ENCODE measurements around the gene DRAP1.

The DRAP1 gene

DNA sequence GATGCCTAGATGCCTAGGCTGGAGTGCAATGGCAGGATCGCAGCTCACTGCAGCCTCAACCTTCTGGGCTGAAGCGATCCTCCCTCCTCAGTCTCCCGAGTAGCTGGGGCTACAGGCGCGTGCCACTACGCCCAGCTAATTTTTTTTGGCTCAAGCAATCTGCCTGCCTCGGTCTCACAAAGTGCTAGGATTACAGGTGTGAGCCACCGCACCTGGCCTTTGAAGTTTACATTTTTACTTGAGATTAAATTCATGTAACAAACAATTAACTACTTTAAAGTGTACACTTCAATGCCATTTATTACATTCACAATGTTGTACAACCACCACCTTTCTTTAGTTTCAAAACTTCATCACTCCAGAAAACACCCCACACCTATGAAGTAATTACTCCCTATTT lies 15.5 kb upstream of the DRAP1 start:
- no peak for DNase-seq (ENCODE audit: low read depth in 2 of 2)

DNA sequence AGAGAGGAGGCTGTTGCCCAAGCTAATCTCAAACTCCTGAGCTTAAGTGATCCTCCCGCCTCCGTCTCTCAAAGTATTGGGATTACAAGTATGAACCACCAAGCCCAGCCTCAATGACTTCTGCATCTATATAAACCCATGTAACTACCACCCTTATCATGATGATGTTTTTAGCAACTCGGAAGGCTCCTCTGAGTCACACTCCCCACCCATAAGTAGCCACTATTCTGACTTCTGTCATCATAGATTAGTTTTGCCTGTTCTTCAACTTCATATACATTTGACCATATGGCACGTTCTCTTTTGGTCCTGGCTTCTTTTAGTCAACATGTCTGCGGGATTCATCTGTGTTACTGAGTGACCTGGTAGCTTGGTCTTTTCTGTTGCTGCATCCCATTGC lies 12.6 kb upstream of the DRAP1 start:
- DNase-seq (ENCODE audit: low read depth in 2 of 2): no peak

DNA sequence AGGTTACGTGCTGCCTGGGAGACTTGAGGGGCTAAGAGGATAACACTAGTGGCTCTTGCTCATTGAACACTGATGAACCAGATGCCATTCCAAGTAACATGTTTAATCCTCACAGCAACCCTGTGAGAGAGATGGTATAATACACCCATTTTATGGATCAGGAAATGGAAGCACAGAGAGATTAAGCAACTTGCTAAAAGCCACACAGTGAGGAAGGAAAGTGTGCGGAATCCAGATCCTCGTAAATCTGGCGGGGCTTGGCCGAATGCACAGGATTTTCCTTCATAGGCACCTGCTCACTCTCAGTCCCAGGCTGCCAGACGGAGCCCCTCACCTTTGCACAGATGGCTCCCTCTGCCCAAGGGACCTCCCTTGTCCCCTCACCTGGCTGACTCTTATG lies 11.3 kb upstream of the DRAP1 start:
- DNase-seq (ENCODE audit: low read depth in 2 of 2): no peak

DNA sequence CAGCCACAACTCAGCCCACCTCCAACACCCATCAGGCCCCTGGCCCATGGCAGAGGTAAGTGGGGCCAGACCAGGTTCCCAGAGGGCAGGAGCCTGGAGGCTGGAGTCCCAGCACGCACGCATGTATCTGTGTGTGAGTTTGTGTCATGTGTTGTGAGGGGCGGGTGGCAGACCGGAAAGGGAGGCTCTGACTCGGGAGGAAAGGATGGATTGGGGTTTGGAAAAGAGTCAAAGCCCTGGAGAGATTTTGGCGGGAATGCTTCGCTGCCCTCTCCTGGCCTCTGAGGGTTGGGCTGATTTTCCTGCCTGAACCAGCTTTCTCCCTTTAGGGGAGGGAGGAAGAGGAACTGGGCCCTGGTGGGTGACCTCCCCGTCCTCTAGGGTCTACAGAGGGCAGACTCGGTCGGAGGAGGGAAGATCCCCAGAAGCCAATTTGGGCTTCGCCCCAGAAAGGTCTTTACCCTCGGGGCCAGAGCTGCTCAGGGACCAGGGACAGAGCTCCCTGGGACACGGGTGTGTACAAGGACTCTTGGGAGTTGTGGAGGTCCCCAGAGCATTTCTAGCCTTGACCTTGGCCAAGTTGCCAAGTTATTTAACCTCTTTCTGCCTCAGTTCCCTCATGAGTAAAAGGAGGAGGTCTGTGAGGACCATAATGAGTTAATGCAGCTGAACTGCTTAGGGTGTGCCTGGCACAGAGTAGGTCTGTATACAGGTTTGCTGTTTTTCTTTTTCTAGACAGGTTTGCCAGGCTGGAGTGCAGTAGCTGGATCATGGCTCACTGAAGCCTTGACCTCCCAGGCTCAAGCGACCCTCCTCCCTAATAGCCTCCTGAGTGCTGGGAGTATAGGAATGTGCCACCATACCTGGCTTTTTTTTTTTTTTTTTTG lies 7.3 kb upstream of the DRAP1 start:
- peak; percentile 64 to 69 for DNase-seq (ENCODE audit: low read depth in 2 of 2)

DNA sequence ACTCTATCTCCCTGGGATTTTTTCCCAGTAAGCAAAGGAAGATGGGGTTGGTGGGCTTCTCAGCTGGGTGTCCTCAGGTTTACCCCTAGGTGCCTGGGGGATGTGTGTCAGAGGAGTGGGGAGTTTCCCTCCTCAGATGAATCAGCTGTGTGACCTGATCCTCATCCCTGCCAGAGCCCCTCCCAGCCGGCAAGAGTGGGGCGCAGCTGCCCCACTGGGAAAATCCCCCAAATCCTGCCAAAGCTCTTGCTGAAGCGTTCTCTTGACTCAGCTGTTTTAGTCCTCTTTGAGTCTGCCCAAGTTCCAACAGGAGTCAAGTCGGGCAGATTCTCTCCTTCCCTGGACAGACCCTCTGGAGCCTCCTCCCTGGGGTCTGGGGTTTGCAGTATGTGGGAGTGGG lies 6.4 kb upstream of the DRAP1 start:
- no peak for DNase-seq (ENCODE audit: low read depth in 2 of 2)

DNA sequence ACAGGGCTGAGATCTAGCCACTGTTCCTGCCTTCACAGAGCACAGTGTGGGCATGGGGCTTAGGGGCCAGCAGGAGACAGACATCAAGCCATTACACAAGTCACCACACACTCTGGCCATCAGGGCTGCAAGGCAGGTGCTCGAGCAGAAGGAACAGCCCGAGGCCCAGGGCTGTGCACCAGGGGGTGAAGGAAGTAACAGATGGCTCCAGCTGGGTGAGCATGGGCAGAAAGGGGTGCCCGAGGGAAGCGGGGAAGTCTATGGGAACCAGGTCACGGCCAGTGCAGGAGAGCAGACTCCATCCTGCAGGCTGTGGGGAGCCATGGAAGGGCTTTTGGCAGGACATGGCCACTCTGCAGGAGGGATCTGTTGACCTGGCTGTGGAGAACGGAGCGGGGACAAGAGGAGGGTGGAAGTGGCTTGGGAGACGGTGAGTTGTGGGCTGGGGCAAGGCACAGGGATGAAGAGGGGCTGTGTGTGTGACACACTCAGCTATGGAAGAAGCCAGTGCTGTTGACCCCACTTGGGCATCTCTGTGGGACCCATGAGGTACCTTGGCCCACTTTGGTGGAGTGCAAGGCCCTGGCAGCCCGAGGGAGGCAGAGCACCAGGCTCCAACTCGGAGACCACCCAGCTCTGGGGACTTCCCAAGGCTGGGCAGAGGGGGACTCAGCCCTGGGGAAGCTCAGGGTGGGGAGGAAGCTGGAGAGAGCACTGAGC lies 4.0 kb upstream of the DRAP1 start:
- no peak for DNase-seq (ENCODE audit: low read depth in 2 of 2)

DNA sequence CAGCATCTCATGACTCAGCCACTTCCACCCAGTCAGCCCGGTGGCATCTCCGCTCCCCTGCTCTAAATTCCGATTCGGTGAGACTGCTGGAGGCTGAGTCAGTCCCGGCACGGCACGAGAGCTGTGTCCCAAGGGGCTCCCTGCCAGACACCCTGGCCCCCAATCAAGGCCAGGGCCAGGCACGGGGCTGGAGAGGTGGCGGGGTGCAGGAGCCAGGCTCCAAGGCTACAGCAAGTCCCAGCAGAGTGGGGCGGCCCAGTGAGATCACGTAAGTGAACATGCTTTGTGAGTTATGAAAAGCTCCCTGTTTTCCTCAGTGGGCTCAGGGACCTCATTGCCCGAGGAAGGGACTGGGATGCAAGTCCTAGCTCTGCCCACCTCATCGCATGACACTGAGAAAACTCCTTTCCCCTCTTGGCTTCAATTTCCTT lies 3.4 kb upstream of the DRAP1 start:
- peak; percentile 93 to 94 for DNase-seq (ENCODE audit: low read depth in 2 of 2)

DNA sequence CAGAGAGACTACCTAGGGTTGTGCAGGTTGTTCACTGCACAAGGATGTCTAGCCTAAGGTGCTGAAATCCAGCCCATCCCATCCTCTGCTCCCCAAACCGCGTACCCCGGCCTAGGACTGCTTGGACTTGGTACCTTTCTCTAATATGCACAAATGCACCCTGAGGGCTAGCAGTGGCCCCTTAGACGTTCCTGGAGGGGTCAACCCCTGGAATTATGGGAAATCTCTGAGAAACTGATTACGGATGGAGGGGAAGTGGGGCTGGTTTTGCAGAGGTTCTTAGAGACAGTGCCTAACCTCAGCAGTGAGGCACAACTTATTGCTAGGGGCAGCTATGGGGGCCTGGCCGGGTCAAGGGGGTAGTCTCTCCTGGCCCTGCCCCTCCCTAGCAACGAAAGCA lies 2.8 kb upstream of the DRAP1 start:
- DNase-seq (ENCODE audit: low read depth in 2 of 2): no peak

DNA sequence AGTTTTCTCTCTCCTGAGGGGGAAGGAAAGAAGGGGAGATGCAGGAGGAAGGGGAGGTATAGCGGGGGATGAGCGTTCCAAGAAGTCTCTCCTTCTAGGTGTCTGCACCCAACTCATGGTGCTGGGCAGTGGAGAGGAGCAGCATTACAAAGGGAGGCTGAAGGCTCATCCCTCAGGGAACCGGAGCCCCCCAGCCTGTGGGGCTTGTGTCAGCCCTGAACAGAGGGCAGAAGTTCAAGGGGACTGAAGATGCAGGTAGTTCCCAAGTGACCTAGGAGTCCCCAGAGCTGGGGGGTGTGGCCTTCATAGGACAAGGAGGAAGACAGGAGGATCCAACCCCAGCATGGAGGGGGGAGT lies 2.2 kb upstream of the DRAP1 start:
- DNase-seq (ENCODE audit: low read depth in 2 of 2): no peak

DNA sequence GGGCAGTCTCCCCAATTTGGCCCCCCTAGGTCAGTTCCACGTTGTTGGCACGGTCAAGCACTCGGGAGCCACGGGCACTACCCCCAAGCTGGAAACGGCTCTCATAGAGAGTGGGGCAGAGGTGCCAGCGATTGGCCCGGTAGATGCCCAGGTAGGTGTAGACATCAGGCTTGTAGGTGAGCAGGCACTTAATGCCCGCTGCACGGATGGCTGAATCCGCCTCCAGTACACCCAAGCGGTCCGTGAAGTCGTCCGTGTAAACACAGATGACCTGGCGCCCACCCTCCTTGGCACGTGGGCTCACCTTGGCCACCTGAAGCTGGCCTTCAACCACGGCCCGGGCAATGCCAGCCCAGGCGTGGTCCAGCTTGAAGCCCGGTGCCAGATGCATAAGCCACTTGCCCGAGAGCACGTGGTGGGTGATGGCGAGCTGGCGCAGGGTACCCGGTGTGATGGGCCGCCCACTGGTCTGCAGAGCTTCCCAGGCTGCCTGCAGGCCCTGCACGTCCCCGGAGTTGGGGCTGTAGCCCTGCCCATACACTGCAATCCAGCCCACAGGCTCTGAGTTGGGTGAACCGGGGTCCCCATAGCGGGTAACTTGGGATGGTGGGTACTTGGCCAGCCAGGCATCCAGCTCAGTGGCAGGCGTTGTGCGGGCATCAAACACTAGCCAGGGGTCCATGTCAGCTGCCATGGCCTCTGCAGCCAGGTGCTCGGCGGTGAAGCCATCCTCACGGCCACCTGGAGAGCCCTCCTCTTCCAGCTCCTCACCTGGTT lies 1.6 kb upstream of the DRAP1 start:
- no peak for DNase-seq (ENCODE audit: low read depth in 2 of 2)

DNA sequence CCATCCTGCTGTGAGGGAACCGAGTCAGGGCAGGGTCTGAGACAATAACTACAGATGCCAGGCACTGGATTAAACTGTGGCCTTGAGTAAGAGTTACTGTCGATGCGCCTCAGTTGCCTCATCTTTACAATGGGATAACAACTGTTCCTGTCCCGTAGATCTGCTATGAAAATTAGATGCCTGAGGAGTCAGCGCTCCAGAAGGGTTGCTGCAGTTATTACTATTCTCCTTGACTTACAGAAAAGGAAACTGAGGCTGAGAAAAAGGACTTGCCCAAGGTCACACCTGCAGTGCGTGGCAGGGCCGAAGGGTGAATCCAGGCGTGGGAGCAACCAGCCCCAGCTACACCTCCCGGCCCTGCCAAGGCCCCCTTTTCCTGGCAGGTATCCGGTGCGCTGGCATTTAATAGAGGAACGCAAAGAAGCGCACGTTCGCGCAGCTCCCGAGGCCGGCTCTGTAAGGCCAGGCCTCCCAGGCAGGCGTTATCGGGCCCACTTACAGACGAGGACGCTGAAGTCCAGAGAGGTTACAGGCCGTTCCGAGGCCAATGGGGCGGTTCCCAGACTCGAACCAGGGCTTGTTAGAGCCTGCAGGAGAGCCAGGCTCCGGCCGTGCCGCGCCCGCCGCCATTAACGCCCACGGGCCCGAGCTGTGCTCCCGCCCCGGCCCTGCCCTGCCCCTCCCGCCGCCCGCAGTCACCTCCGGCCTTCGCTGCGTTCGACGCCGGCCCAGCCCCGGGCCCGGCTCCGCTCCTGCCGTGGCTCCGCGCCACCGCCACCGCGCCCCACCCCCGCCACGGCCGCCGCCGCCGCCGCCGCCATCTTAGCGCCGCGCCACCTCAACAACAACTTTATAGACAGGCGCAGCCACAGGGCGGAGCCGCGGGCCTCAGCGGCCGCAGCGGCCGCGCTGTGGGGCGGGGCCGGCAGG lies 750 bp upstream of the DRAP1 start, which contains the start of gene C11orf68:
TSS of gene C11orf68 (minus strand) at position 852 of the 930 bp plus-strand sequence. CDS start at position 821, 31 bp downstream.
- DNase-seq (ENCODE audit: low read depth in 2 of 2): no peak

DNA sequence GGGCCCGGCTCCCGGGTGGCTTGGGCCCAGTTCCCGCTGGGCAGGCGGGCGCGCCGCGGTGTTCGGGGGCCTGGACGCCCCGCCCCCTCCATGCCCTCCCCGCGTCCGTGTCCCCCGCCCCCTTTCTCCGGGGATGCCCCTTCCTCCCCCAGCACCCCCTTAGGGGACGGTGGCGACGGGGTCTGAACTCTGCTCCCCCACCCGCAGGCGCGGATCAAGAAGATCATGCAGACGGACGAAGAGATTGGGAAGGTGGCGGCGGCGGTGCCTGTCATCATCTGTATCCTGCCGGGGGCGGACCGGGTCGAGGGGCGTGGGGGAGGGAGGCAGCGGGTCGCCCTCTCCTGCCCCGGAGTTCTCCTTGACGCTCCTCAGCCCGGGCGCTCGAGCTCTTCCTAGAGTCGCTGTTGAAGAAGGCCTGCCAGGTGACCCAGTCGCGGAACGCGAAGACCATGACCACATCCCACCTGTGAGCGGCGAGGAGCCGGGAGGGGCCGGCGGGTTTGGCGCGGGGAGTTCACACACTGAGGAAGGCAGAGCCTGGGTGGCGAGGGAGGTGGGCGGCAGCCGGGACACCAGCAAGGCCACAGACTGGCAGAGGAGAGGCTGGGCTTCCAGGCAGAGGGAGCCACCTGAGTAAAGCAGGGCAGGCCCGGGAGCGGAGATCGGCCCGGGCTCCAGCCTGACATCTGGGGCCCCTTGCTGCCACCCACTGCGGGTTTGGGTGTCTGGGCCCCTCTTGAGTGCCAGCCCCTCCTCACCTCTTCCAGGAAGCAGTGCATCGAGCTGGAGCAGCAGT lies 546 bp downstream of the DRAP1 start:
- no peak for DNase-seq (ENCODE audit: low read depth in 2 of 2)

DNA sequence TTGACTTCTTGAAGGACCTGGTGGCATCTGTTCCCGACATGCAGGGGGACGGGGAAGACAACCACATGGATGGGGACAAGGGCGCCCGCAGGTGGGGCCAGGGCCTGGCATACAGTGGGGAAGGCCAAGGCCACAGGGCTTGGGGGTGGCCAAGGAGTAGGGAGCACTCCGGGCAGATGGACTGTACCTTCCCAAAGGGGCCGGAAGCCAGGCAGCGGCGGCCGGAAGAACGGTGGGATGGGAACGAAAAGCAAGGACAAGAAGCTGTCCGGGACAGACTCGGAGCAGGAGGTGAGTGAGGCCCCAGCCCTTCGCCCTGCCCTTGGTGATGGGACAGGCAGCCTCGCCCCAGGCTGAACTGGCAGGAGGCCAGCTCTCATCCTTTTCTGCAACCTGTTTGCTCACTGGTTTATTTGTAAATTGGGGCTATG lies 1.2 kb downstream of the DRAP1 start:
- DNase-seq (ENCODE audit: low read depth in 2 of 2): no peak

DNA sequence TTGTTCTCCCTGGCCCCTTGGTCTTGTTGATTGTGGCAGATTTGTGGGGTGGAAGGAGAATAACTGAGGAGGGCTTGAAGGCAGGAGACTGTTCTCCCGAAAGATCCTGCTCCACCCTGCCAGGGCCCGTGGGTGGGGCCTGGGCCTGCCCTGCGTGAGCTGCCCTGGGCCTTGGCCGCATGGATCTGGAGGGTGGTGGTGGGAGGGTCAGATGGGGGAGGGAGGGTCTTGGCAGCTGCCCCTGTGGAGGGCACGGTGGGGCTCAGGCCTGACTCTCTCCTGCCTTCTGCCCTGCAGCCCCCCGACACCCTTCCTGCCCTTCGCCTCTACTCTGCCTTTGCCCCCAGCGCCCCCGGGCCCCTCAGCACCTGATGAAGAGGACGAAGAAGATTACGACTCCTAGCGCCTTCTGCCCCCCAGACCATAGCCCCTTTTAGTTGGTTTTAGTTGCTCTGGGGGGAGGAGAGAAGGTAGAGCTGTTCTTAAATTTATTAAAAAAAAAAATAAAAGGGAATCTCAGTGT lies 1.9 kb downstream of the DRAP1 start:
- no peak for DNase-seq (ENCODE audit: low read depth in 2 of 2)

DNA sequence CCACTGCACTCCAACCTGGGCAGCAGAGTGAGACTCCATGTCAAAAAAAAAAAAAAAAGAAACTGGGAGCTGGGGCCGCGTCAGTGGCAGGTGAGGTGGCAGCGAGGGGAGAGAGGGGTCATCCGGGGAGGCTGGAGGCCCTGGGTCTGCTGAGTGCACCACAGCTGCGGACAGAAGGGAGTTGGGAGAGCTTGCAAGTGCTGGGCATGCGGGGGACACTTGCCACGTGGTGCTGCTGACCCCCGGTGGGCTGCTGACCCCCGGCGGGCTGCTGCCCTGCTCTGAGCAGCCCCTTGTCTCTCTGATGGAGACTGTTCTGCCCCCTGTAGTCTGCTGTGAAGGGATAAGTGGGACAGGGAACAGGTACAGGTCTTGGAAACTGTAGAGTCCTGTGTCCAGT lies 2.6 kb downstream of the DRAP1 start:
- DNase-seq (ENCODE audit: low read depth in 2 of 2): no peak

DNA sequence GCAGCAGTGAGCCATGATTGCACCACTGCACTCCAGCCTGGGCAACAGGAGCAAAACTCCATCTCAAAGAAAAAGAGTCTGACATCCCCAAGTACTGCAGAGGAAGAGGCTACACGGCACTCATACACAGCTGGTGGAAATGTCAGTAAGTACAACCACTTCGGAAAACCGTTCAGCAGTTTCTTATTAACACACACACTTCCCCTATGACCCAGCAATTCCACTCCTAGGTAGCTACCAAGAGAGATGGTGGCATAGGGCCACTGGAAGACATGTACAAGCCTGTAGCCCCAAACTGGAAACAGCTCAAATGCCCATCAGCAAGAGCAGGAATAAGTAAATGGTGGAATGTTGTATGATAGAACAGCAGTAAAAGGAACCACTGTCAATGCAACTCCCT lies 3.3 kb downstream of the DRAP1 start:
- no peak for DNase-seq (ENCODE audit: low read depth in 2 of 2)

DNA sequence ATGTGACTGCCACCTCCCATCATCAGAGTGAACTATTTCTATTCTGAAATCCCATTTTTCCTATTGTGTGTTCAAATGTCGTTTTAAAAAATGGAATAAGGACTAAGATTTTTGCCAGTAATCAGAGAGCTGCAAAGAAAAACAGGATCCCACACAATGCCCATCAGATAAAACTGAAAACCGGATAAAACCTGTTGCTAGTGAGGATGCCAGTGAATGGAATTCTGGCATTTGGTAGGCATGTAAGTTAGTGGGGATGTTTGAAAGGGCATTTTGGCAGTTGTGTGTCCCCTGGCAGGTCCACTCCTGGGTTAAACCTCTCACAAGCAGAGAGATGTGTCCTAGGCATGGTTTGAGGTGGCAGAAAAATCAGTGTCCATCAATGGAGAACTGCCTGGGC lies 6.2 kb downstream of the DRAP1 start:
- DNase-seq (ENCODE audit: low read depth in 2 of 2): no peak

DNA sequence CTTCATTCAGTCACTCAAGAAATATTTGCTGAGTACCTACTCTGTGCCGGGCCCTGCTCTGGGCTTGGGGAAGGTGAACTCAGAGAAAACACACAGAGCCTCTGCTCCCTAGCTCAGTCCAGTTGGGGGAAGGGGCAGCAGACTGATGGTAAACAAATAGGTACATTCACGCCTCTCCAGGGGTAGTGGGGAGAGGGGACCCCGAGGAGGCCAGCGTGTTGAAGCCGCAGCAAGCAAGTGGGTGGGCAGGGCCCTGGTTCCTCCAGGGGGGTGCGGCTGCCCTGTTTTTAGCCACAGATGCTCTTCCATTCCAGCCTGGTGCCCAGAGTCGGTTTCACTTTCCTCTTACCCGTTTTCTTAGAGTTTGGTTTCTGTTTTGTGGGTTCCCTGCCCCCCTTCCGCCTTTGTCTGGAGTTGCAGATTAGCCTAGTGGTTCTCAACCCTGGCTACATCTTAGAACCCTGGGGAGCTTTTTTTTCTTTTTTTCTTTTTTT lies 8.7 kb downstream of the DRAP1 start:
- DNase-seq (ENCODE audit: low read depth in 2 of 2): no peak

DNA sequence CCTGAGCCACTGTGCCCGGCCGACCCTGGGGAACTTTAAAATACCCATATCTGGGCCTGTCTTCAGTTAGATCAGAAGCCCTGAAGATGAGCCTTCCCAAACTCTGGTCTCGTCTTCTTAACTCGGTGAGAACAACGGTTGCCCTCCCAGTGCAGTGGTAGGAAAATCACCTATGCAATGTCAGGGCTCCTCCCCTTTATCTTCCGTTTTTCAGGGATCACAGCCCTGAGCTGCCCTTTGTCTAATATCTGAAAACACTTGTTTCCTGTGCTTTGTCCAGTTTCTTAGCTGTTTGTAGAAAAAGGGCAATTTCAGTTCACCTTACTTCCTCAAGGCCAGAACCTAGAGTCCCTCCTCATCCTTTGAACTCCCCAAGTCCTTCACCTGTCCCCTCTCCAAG lies 9.4 kb downstream of the DRAP1 start:
- no peak for DNase-seq (ENCODE audit: low read depth in 2 of 2)
